ENCODE measurements around the gene RERE.

Gene RERE

GRCh38 chr1:8358897-8359616 is 458.4 kb downstream of the RERE start:
- TF ChIP-seq ZNF274 (IDR thresholded peaks at IDR 0.05; ENCODE audit: low read depth, low read length): no peak

GRCh38 chr1:8358241-8358896 is 459.1 kb downstream of the RERE start:
- no peak overlapping the region for H3K4me3 ChIP-seq (ENCODE audit: low read length)
- TF ChIP-seq ZNF274 (IDR thresholded peaks at IDR 0.05; ENCODE audit: low read depth, low read length): no peak

More at GRCh38 chr1:8358897-8359616, 458.4 kb downstream of the RERE start:
- H3K4me3 ChIP-seq (ENCODE audit: low read length): no peak overlapping the region

- TF ChIP-seq ZNF274 (IDR thresholded peaks at IDR 0.05; ENCODE audit: low read depth, low read length): no peak
- no peak overlapping the region for H3K4me3 ChIP-seq (ENCODE audit: low read length)
These were observed 459.9 kb downstream of the RERE start for GRCh38 chr1:8357329-8358101.

- H3K4me3 ChIP-seq (ENCODE audit: low read length): no peak overlapping the region
- no peak for TF ChIP-seq ZNF274 (IDR thresholded peaks at IDR 0.05; ENCODE audit: low read depth, low read length)
These were observed 460.9 kb downstream of the RERE start for GRCh38 chr1:8356256-8357209.

- no peak overlapping the region for H3K4me3 ChIP-seq (ENCODE audit: low read length)
- TF ChIP-seq ZNF274 (IDR thresholded peaks at IDR 0.05; ENCODE audit: low read depth, low read length): no peak
These were observed 461.8 kb downstream of the RERE start for GRCh38 chr1:8355439-8356255.

GRCh38 chr1:8354038-8354437 is 463.4 kb downstream of the RERE start:
- H3K4me3 ChIP-seq (ENCODE audit: low read length): no peak overlapping the region
- no peak for TF ChIP-seq ZNF274 (IDR thresholded peaks at IDR 0.05; ENCODE audit: low read depth, low read length)

GRCh38 chr1:8352886-8353785 is 464.3 kb downstream of the RERE start:
- H3K4me3 ChIP-seq (ENCODE audit: low read length): no peak overlapping the region
- no peak for TF ChIP-seq ZNF274 (IDR thresholded peaks at IDR 0.05; ENCODE audit: low read depth, low read length)

- TF ChIP-seq ZNF274 (IDR thresholded peaks at IDR 0.05; ENCODE audit: low read depth, low read length): no peak
- H3K4me3 ChIP-seq (ENCODE audit: low read length): no peak overlapping the region
These were observed 465.0 kb downstream of the RERE start for GRCh38 chr1:8352471-8352845.

- no peak overlapping the region for H3K4me3 ChIP-seq (ENCODE audit: low read length)
- TF ChIP-seq ZNF274 (IDR thresholded peaks at IDR 0.05; ENCODE audit: low read depth, low read length): no peak
These were observed 465.6 kb downstream of the RERE start for GRCh38 chr1:8351693-8352470.

- H3K4me3 ChIP-seq (ENCODE audit: low read length): no peak overlapping the region
- no peak for TF ChIP-seq ZNF274 (IDR thresholded peaks at IDR 0.05; ENCODE audit: low read depth, low read length)
These were observed 466.3 kb downstream of the RERE start for GRCh38 chr1:8350914-8351684.

- no peak overlapping the region for H3K4me3 ChIP-seq (ENCODE audit: low read length)
- TF ChIP-seq ZNF274 (IDR thresholded peaks at IDR 0.05; ENCODE audit: low read depth, low read length): no peak
These were observed 467.5 kb downstream of the RERE start for GRCh38 chr1:8349961-8350360.

All from GM08714 (cell line).